H9 (cell line): ENCODE data around the gene RNF220. TPM values are rescaled to one million over a fixed set of nuclear protein-coding genes. Genes with fewer than 3 reads are reported as not detected.

Experiments used
- DNase-seq: peaks from one replicate; pipeline ENCODE4 v3.0.0-alpha.2; 2017
- H2AFZ ChIP-seq: one replicate; pipeline ENCODE4 v1.6.1; 2013; ENCODE audit warnings: mild to moderate bottlenecking, low read length, control low read depth, moderate library complexity
- H2AK5ac ChIP-seq: 2 replicates; pipeline ENCODE4 v1.6.1; 2013; ENCODE audit warnings: low read length, control low read depth, mixed read lengths; ENCODE audit not compliant: insufficient read length
- H2BK120ac ChIP-seq: one replicate; pipeline ENCODE4 v1.6.1; 2013; ENCODE audit warnings: low read depth, mild to moderate bottlenecking, low read length, control low read depth, inconsistent platforms; ENCODE audit not compliant: poor library complexity, severe bottlenecking
- H2BK12ac ChIP-seq: 2 replicates; pipeline ENCODE4 v1.6.1; 2013; ENCODE audit warnings: low read length, control low read depth, mixed read lengths, low read depth; ENCODE audit not compliant: insufficient read length
- H2BK15ac ChIP-seq: 2 replicates; pipeline ENCODE4 v1.6.1; 2013; ENCODE audit warnings: low read depth, low read length, control low read depth
- H2BK20ac ChIP-seq: one replicate; pipeline ENCODE4 v1.6.1; 2013; ENCODE audit warnings: low read depth, mild to moderate bottlenecking, low read length, control low read depth, inconsistent platforms; ENCODE audit not compliant: poor library complexity, severe bottlenecking
- H2BK5ac ChIP-seq: 2 replicates; pipeline ENCODE4 v1.6.1; 2013; ENCODE audit warnings: low read length, control low read depth, mixed read lengths; ENCODE audit not compliant: insufficient read length
- H3K14ac ChIP-seq: 2 replicates; pipeline ENCODE4 v1.6.1; 2013; ENCODE audit warnings: low read length, control low read depth; ENCODE audit not compliant: insufficient read depth
- H3K18ac ChIP-seq: 2 replicates; pipeline ENCODE4 v1.6.1; 2013; ENCODE audit warnings: low read depth, mild to moderate bottlenecking, mixed read lengths, low read length, control low read depth; ENCODE audit not compliant: insufficient read length
- H3K23ac ChIP-seq: 2 replicates; pipeline ENCODE4 v1.6.1; 2013; ENCODE audit warnings: low read length, control low read depth, mixed read lengths, low read depth; ENCODE audit not compliant: insufficient read length
- H3K23me2 ChIP-seq: 2 replicates; pipeline ENCODE4 v1.6.1; 2013; ENCODE audit warnings: low read depth, mild to moderate bottlenecking, mixed read lengths, low read length, control low read depth; ENCODE audit not compliant: insufficient read length, poor library complexity, severe bottlenecking
- H3K27ac ChIP-seq: 2 replicates; pipeline ENCODE4 v1.5.1; 2013; ENCODE audit warnings: low read length, control low read depth, mixed read lengths, low read depth; ENCODE audit not compliant: insufficient read length
- H3K27me3 ChIP-seq: 2 replicates; pipeline ENCODE4 v1.6.1; 2013; ENCODE audit warnings: low read length, control low read depth, inconsistent platforms; ENCODE audit not compliant: insufficient read depth
- H3K4ac ChIP-seq: 2 replicates; pipeline ENCODE4 v1.6.1; 2013; ENCODE audit warnings: low read depth, mild to moderate bottlenecking, control low read depth, inconsistent platforms, low read length, moderate library complexity
- H3K4me1 ChIP-seq: 2 replicates; pipeline ENCODE4 v1.6.1; 2013; ENCODE audit warnings: low read length, control low read depth, inconsistent platforms; ENCODE audit not compliant: insufficient read depth
- H3K4me2 ChIP-seq: 2 replicates; pipeline ENCODE4 v1.6.1; 2013; ENCODE audit warnings: low read length, control low read depth, mixed read lengths; ENCODE audit not compliant: insufficient read length, insufficient read depth
- H3K56ac ChIP-seq: 2 replicates; pipeline ENCODE4 v1.6.1; 2013; ENCODE audit warnings: low read depth, mild to moderate bottlenecking, mixed read lengths, low read length, control low read depth; ENCODE audit not compliant: insufficient read length
- H3K79me1 ChIP-seq: 2 replicates; pipeline ENCODE4 v1.6.1; 2013; ENCODE audit warnings: low read depth, mild to moderate bottlenecking, moderate library complexity, low read length, control low read depth, inconsistent platforms; ENCODE audit not compliant: insufficient read depth, poor library complexity, severe bottlenecking
- H3K79me2 ChIP-seq: 2 replicates; pipeline ENCODE4 v1.6.1; 2013; ENCODE audit warnings: low read length, control low read depth, inconsistent platforms; ENCODE audit not compliant: insufficient read depth
- H3K9ac ChIP-seq: 2 replicates; pipeline ENCODE4 v1.6.1; 2013; ENCODE audit warnings: low read length, control low read depth, mixed read lengths; ENCODE audit not compliant: insufficient read length; ENCODE audit errors: extremely low read depth
- H3K9me3 ChIP-seq: one replicate; pipeline ENCODE4 v1.6.1; 2013; ENCODE audit warnings: low read depth, low read length, inconsistent platforms; ENCODE audit not compliant: control insufficient read depth
- H3T11ph ChIP-seq: one replicate; pipeline ENCODE4 v1.6.1; 2013; ENCODE audit warnings: mild to moderate bottlenecking, low read length, control low read depth, inconsistent platforms
- H4K20me1 ChIP-seq: one replicate; pipeline ENCODE4 v1.6.1; 2013; ENCODE audit not compliant: control insufficient read depth, insufficient read length, insufficient read depth
- H4K5ac ChIP-seq: 2 replicates; pipeline ENCODE4 v1.6.1; 2013; ENCODE audit warnings: low read depth, mild to moderate bottlenecking, mixed read lengths, low read length, control low read depth; ENCODE audit not compliant: insufficient read length
- H4K8ac ChIP-seq: replicated peaks from 2 replicates; pipeline ENCODE4 v1.6.1; 2013; ENCODE audit warnings: low read length, control low read depth, mixed read lengths, low read depth; ENCODE audit not compliant: insufficient read length
- H4K91ac ChIP-seq: 2 replicates; pipeline ENCODE4 v1.6.1; 2013; ENCODE audit warnings: low read depth, mild to moderate bottlenecking, moderate library complexity, mixed read lengths, low read length, control low read depth; ENCODE audit not compliant: insufficient read length
- H3K27ac Mint-ChIP-seq, 3 experiments: 2 replicates in 2 of 3; 3 replicates in 1 of 3; pipeline ENCODE4 v1.8.0; 2020 to 2021; ENCODE audit warnings: mixed read lengths in 3 of 3, mild to moderate bottlenecking in 1 of 3, moderate library complexity in 1 of 3
- H3K27me3 Mint-ChIP-seq: 2 replicates; pipeline ENCODE4 v1.8.0; 2021; ENCODE audit warnings: low read depth, mild to moderate bottlenecking, moderate library complexity, mixed read lengths
- H3K36me3 Mint-ChIP-seq, 3 experiments: 2 replicates in 2 of 3; 3 replicates in 1 of 3; pipeline ENCODE4 v1.8.0; 2020 to 2021; ENCODE audit warnings: low read depth in 3 of 3, mixed read lengths in 3 of 3; ENCODE audit not compliant: insufficient read depth in 1 of 3
- H3K4me1 Mint-ChIP-seq, 2 experiments: 2 replicates each; pipeline ENCODE4 v1.8.0; 2020; ENCODE audit warnings: mixed read lengths in 2 of 2
- H3K4me3 Mint-ChIP-seq, 2 experiments: 2 replicates in 1 of 2; 3 replicates in 1 of 2; pipeline ENCODE4 v1.8.0; 2020 to 2021; ENCODE audit warnings: mild to moderate bottlenecking in 2 of 2, mixed read lengths in 2 of 2, moderate library complexity in 1 of 2
- H3K9me3 Mint-ChIP-seq, 2 experiments: 2 replicates in 1 of 2; 3 replicates in 1 of 2; pipeline ENCODE4 v1.8.0; 2020; ENCODE audit warnings: mild to moderate bottlenecking in 2 of 2, mixed read lengths in 2 of 2, moderate library complexity in 1 of 2
- CTCF ChIP-seq: fragments of 200-600 bp; sonication (generic); conservative IDR thresholded peaks from 3 replicates; pipeline ENCODE4 v1.8.0; 2021; ENCODE audit warnings: antibody characterized with exemption, mild to moderate bottlenecking
- whole genome bisulfite sequencing: extraction: QIAGEN DNeasy Blood & Tissue Kit; methylation state at CpG from one replicate; pipeline ENCODE4 v1.1.7; 2013; ENCODE audit warnings: missing lambda C conversion rate, low lambda C conversion rate, mixed read lengths; ENCODE audit not compliant: insufficient read length; ENCODE audit errors: extremely low coverage; 5-methylcytosine and 5-hydroxymethylcytosine counted together
- total RNA-seq: library from RNA; stranded (reverse); gene quantifications from 2 replicates; pipeline ENCODE4 v1.2.1, GENCODE V29; 2021

The RNF220 gene
- total RNA-seq, 1 experiment from 2014 or later: 109 TPM

GRCh38 chr1:44608141-44608540 is 203.1 kb downstream of the RNF220 start:
- no peak overlapping the region for H3K9ac ChIP-seq
- H3K14ac ChIP-seq: no peak overlapping the region
- H2BK20ac ChIP-seq: no peak overlapping the region
- no peak overlapping the region for H2AFZ ChIP-seq
- H3K9me3 Mint-ChIP-seq: peaks cover 0 to 3% of the 10 kb centered on the region in 2 experiments; a peak in 1 of 5 replicates
- no CpG with 5 or more reads among the region's 6 CpGs for WGBS
- no peak overlapping the region for H3K23ac ChIP-seq
- H2BK15ac ChIP-seq: no peak overlapping the region
- H2AK5ac ChIP-seq: no peak overlapping the region
- TF ChIP-seq CTCF: peak; percentile 63
- H3K9me3 ChIP-seq: no peaks in the 10 kb centered on the region
- no peak overlapping the region for H3K27ac Mint-ChIP-seq
- H3K23me2 ChIP-seq: no peaks in the 10 kb centered on the region
- no peak overlapping the region for H4K5ac ChIP-seq
- H3K36me3 Mint-ChIP-seq: peaks cover 0 to 2% (median 0%) of the 10 kb centered on the region in 3 experiments; a peak in 2 of 7 replicates
- peaks cover 2% of the 10 kb centered on the region; the same call in 1 of the 2 replicates for H3K4me1 ChIP-seq
- H3T11ph ChIP-seq: no peak overlapping the region
- no peak overlapping the region for H2BK12ac ChIP-seq
- no peak overlapping the region for H3K18ac ChIP-seq
- no peak overlapping the region for H2BK120ac ChIP-seq
- peaks cover 10 to 19% of the 10 kb centered on the region in 2 experiments; a peak in 3 of 4 replicates for H3K4me1 Mint-ChIP-seq
- no peaks in the 10 kb centered on the region for H3K27me3 ChIP-seq
- H2BK5ac ChIP-seq: no peak overlapping the region
- no peak for DNase-seq
- no peak overlapping the region for H3K4me3 Mint-ChIP-seq
- H3K4ac ChIP-seq: no peak overlapping the region
- no peak overlapping the region for H4K91ac ChIP-seq
- H3K27ac ChIP-seq: no peak overlapping the region
- no peak overlapping the region for H3K4me2 ChIP-seq
- no peaks in the 10 kb centered on the region for H4K20me1 ChIP-seq
- H3K56ac ChIP-seq: no peak overlapping the region
- no peaks in the 10 kb centered on the region for H3K79me1 ChIP-seq
- no peak overlapping the region for H4K8ac ChIP-seq
- H3K27me3 Mint-ChIP-seq: peaks cover 15% of the 10 kb centered on the region
- no peaks in the 10 kb centered on the region for H3K79me2 ChIP-seq
